ENCODE measurements around the gene KIF5C.

DNA sequence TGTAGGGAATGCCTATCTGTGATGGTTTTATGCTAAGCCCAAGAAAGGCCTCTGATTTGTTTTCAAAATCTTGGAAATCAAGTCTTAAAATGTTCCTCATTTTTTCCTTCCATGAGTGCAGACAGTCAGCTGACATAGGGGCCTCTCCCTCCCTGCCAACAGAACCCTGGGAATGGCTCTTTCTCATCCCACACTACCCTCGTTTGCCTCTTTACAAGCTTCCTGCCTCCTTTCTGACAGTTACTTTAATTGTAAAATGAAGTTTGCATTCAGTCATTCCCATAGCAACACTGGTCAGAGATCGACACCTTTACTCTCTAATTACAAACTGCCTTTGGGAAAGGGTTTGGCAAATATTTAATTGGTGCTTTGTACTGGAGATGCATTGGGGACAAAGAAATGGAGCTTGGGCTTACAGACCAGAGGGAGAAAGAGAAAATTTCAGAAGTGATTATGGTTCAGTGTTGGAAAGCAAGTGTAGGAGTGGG lies 25.4 kb downstream of the KIF5C start:
- TF ChIP-seq, protein P1, sequence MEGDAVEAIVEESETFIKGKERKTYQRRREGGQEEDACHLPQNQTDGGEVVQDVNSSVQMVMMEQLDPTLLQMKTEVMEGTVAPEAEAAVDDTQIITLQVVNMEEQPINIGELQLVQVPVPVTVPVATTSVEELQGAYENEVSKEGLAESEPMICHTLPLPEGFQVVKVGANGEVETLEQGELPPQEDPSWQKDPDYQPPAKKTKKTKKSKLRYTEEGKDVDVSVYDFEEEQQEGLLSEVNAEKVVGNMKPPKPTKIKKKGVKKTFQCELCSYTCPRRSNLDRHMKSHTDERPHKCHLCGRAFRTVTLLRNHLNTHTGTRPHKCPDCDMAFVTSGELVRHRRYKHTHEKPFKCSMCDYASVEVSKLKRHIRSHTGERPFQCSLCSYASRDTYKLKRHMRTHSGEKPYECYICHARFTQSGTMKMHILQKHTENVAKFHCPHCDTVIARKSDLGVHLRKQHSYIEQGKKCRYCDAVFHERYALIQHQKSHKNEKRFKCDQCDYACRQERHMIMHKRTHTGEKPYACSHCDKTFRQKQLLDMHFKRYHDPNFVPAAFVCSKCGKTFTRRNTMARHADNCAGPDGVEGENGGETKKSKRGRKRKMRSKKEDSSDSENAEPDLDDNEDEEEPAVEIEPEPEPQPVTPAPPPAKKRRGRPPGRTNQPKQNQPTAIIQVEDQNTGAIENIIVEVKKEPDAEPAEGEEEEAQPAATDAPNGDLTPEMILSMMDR (IDR thresholded peaks at IDR 0.05) = no peak
- TF ChIP-seq POLR2A (IDR thresholded peaks at IDR 0.05) = no peak
